Activated CD8-positive, alpha-beta memory T cell treated with anti-CD3 and anti-CD28 coated beads, Interleukin-2, amount 50 U/mL, for 1 hour (primary cell): ENCODE results near the gene SH3RF3.
"Not testable (repeated sequence)": the region's sequence is repeated elsewhere in the genome, so short reads cannot be mapped to it uniquely, and the experiment has no call there.

Experiments used
- DNase-seq: peaks from one replicate; pipeline ENCODE4 v3.0.0-alpha.2; 2020; ENCODE audit errors: extremely low read depth

Gene SH3RF3

DNA sequence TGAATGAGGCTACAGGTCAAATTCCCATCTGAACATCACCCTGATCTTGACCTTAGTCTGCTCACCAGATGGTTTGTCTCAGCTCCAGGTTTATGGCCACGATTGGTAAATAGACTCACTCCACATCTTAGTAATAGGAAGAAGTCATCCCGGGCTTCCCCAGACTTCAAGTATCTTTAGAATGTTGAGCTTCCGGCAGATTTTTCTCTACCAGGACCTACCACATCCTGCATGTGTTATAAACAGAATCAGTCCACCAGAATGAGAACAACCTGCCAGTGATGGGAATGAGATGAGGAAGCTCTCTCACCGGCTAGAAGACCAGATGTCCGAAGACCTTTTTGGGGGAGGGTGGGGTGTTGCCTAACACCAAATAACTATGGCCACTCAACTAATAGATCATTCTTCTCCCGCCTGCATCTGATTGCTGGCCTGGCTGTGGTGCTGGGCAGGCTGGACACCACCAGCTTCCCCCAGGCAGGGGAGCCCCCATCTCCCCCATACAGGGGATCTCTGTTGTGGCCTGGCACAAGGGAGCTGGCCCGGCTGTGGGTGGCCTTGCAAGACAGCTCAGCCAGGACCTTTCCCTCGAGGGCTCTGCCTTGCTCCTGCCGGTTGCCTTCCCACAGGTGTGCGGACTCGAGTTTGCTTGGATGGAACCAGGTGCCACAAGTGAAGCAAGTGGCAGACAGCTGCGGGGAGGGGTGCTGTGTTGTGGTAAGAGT, 88.5 kb downstream of the SH3RF3 start:
- no peak for DNase-seq

DNA sequence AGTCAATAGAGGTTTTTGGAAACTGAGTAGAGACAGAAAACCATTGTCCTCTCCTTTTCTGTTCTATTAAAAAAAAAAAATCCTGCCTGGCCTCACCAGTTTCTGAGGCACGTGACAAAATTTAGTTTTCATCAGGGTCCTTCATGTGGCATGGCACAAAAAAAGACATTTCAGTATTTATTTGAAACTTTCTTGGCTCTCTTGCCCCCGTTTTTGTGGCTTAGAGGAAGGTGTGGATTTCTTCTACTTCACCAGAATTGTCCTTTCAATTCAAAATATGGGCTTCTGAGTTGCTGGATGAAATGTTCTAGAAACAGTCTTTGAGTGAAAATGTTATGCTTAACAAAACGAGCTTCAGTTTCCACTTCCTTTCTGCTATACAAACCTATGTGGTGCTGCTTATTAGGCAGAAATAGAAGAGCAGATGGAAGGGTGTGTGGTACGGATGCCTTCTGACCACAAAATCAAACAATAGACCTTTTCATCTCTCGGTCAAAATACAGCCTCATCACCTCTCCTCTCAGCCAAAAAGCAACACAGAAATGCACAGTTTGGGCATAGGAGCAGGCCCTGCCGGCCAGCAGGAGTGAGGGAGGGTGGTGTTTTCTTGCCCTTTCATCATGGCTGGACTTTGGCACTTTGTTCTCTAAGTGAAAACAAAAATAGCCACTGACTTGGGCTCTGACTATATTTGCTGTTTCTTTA, 89.2 kb downstream of the SH3RF3 start:
- DNase-seq, result no peak

DNA sequence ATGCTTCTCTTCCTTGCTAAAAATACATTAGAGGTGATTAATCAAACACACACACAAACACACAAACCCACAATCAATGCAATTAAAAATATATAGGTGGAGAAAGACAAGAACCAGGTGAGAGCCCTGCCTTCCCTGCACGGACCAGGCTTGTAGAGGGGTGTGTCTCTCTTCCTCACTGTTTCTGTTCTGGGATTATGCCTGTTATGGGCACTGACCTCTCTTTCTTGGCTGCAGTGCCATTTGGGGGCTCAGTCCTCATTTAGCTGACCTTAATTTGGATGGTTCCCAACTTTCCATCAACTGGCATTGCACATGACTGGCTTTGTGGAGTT, 89.8 kb downstream of the SH3RF3 start:
- no peak for DNase-seq

DNA sequence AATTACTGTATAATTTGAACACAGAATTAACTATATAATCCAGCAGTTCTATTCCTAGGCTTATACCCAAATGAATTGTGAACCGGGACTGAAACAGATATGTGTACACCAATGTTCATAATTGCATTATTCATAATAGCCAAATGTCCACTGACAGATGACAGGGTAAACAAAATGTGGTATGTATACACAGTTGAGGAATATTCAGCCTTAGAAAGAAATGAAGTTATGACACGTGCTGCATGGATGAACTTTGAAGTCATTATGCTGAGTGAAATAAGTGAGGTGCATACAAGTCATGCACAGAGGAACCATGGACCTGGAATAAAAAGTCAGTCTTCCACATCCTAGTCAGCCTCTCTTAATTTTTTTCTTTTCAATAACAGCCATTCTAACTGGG, 91.9 kb downstream of the SH3RF3 start:
- no peak for DNase-seq

GRCh38 chr2:109221316-109221715, 92.3 kb downstream of the SH3RF3 start:
- DNase-seq, result not testable (repeated sequence)

- no peak for DNase-seq
Observed at GRCh38 chr2:109222422-109222821, 93.4 kb downstream of the SH3RF3 start.

- no peak for DNase-seq
Observed at GRCh38 chr2:109222825-109223471, 93.9 kb downstream of the SH3RF3 start.

GRCh38 chr2:109223490-109223889, 94.5 kb downstream of the SH3RF3 start:
- DNase-seq, result no peak

GRCh38 chr2:109224341-109224740, 95.3 kb downstream of the SH3RF3 start:
- not testable (repeated sequence) for DNase-seq

- DNase-seq, result no peak
Observed at GRCh38 chr2:109225170-109225782, 96.3 kb downstream of the SH3RF3 start.

- no peak for DNase-seq
Observed at GRCh38 chr2:109226128-109226527, 97.1 kb downstream of the SH3RF3 start.

DNA sequence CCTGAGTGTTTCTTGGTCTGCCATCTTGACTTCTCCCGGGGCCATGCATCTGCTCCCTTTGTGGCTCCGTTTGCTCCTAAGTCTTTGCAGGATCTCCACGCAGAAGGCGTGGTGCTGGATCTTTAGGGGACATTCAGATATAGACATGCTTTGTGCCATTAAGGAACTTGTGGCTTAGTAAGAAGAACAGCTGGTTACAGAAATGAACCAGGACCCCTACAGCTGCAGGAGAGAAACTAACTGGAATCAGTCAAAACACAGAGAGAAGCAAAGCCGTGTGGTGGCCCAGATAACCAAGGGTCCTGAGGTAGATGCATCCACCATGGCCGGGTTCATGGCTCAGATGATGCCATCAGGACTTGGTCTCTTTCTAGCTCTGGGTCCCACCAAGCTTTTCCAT, 97.6 kb downstream of the SH3RF3 start:
- DNase-seq, result no peak

GRCh38 chr2:109229094-109229675, 100.2 kb downstream of the SH3RF3 start:
- no peak for DNase-seq

- DNase-seq, result no peak
Observed at GRCh38 chr2:109230941-109231420, 102.0 kb downstream of the SH3RF3 start.

- no peak for DNase-seq
Observed at GRCh38 chr2:109231428-109231827, 102.4 kb downstream of the SH3RF3 start.

GRCh38 chr2:109231996-109232705, 103.1 kb downstream of the SH3RF3 start:
- DNase-seq, result no peak

DNA sequence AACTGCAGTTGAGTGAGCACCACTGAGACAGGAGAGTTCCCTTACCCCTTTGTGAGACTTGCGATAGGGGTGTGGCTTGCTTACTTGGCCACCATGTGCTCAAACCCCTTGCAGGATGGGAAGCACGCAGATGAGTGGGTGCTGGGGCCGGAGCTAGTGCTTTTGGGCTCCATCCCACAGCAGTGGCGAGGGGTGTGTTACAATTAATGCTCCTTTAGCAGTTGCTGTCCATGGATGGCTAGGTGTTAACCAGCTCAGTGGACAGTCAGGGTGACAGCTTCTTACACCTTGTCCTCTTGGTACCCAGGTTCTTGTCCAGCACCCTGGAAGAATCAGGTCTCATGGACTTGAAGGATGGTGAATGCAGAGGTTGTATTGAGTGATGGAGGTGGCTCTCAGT, 103.9 kb downstream of the SH3RF3 start:
- no peak for DNase-seq

- no peak for DNase-seq
Observed at GRCh38 chr2:109233643-109234042, 104.6 kb downstream of the SH3RF3 start.

- no peak for DNase-seq
Observed at GRCh38 chr2:109234355-109234754, 105.3 kb downstream of the SH3RF3 start.

GRCh38 chr2:109236147-109236546, 107.1 kb downstream of the SH3RF3 start:
- DNase-seq, result no peak

GRCh38 chr2:109237792-109238191, 108.8 kb downstream of the SH3RF3 start:
- DNase-seq, result no peak
